ENCODE results near the gene CHD6.

The CHD6 gene

DNA sequence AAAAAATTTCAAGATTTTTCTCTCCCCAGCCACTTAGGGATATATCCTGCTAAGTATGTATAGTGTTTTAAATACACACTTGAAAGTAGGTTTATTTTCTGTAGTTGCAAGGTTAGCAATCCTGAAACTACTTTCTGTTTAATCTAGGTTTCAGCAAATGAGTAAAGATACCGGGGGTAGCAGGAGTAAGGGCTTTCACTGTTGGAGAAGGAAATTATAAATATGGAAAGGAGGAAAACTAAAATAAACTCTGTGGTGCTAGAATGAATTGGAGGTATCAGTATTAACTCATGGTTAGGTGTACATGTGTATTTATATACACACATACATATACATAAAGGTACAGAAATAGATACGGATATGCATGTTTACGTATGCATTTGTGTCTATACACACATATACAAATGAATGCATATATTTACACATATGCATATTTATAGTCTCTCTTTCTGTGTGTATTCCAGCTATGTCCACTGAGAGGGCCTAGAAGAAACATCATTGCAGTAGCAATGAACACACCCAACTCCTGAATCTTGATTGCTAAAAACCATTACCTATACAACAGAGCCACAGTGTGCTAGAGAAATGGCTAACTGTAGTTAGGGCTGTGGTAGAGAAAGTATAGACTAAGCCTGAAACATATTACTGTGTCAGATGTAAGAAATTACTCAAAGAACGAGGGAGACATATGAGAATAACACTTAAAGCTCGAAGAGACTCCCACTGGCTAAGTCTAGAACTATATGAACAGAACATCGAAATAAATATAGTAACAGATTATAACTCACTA is 155.6 kb downstream of the CHD6 start:
- DNase-seq, result no peak

DNA sequence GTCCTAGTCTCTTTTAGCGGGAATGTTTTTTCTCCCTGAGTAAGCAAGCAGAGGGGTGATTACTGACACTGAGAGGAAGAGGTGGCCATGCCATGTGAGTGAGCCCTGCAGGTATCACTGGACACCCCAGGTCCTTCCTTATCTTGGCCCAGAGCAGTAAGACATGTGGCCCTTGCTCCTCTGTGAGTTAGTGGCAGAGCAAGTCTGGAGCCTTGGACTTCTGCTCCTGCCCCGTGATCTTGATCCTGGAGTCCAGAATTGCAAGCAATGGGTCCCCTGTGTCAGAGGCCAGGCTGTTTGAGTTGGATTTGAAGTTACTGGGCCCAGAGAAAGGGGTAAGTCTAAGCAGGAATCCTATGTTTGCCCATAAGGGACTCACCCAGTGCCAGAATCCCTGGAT is 159.4 kb downstream of the CHD6 start:
- no peak for DNase-seq

DNA sequence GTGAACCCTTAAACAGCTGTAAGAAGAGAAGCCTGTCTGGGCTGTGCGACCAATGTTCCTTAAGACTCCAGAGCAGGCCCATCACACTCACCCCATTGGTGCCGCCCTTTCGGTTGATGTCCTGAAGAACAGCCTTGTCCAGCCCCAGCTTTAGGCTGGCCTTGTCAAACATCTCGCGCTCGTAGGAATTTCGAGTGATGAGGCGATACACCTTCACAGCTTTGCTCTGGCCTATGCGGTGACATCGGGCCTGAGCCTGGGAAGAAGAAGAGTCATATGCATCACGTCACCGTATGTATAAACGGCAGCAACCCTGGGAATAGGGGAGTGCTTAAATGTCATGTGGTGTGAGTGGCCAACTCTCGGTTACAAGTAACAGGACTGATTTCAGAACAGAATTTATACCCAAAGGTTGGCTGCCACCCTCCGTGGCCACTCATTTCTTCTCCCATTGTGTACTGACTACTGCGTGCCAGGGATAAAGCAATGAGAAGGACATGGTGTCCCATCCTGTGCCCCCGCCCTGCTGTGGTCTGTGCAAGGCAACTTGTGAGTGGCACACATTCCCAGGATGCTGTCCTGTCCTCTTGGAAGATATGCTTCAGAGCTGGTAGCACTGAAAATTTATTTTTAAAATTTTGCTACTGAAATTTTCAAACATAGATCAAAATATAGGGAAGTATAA is 160.9 kb downstream of the CHD6 start:
- no peak for DNase-seq

DNA sequence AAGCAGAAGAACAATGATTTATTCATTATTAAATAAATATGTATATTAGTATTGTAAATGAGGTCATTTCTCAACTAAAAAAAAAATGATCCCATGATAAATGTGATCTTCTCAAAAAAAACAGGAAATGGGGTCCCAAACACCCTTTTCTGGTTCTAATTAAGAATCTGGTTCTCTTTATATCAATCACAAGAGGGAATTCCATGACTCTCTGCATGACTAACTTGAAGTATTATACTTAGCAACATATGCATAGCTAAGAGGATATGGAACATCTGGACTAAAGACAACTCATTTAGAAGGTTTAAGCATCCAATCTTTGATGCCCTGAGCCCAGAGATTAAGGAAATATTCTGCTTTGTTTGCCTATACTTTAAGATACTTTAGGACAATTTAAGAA is 161.8 kb downstream of the CHD6 start:
- DNase-seq, result no peak

DNA sequence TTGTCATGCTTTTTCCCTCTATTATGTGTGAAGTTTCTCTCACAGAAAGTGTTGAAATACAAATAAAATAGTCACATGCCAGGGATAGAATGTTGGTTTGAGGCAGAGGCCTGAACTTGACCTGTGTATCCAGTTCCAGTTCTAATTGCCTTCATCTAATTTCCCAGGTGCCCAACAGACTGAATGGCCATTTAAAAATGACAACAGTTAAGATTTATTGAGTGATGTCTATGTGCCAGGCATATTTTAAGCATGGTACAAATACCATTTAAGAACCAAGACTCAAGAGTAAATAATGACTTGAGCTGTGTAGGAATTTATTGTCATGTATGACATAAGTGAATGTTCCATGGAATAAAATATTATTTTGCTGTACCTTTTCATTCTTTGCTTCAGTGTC is 163.9 kb downstream of the CHD6 start:
- DNase-seq, result no peak

DNA sequence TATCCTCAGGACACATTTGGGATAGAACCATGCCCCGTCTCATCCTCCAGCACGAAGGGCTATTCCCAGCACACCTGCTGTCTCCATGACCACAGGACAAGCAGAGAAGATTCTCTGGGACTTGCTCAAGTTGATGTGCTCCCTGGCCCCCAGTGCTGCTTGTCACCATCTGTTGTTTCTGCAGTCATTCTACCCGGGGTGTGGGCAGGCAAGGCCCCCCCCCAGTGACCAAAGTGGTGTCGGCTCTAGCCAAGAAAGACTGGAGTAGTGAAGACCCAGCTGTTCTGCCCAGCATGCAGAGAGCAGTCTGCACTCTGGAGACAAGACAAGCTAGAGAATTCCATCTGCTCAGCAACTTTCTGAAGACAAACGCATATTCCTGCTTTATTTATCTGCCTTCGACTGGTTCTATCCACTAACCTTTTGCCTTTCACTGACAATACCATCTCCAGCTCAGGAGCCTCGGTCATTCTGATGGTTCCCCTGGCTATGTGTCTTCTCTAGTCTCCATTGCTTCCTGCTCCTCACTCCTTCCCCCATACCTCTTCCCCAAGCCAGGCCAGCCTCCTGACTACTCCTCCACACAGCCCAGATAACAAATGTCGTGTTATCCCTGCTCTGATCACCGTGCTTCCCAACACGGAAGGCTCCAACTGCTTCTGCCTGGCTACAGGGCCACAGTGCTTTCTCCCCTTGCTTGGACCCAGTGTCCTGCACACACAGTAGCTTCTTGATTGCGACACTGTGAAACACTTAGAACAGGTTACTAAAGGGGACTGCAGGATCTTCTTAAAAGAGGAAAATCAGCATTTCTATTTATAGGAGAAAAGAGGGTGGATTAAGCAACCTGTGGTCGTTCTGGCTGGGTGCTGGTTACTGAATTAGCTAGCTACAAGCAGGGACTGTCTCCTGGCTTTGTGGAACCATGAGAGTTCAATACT is 164.9 kb downstream of the CHD6 start:
- peak in 1 of 14 donors; percentile 16 for DNase-seq

DNA sequence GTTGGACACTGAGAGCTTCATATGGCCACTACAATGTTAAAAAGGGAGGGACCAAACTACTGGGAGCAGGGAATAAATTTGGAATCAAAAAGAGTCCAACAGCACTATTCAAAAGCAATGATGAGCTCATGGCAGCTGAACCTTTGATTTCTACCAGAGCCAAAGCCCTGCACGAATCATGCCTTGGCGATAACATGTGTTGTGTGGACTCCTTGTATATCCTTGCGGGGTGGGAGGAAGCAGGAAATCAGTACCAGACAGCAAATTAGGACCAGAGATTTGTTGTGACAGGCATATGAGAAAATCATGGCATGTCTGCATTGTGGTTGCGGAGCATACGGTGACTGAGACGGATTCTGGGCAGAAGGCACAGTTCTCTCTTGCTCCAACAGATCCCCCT is 166.0 kb downstream of the CHD6 start:
- no peak for DNase-seq

DNA sequence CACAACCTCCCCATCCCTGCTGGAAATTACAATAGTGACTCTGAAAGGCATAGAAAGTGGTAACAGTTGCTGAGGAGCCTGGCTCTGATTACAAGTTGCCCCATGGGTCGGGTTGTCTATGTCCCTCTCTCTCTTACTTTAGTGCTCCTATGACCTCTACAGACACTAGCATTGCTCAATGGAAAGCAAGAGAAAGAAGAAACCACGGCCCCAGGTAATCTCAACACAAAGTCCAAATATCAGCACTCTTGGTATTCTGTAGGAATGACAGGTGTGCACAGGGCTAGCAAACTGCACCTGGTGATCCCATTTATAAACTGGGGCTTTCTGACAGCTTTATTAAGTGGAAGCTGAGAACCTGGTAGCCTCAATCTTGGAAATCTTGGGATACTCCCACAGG is 171.2 kb downstream of the CHD6 start:
- DNase-seq, result no peak

DNA sequence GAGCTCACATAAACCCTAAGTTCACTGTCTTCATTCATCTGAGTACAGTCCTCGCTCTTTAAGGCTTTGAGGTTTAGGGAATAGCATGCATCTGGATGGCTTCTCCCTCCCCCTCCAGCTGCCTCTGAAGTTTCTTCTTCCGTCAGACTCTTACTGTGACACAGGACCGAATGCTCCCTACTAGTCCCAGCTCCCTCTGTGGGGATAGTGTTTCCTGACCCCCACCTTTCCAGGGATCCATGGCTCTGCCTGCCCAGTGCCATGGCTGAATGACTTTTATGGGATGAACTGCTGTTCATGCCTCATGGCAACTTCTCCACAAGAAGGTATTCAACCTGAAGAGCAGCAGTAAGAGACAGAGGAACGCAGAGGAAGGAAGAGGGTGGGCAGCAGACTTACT is 171.7 kb downstream of the CHD6 start:
- DNase-seq, result no peak

DNA sequence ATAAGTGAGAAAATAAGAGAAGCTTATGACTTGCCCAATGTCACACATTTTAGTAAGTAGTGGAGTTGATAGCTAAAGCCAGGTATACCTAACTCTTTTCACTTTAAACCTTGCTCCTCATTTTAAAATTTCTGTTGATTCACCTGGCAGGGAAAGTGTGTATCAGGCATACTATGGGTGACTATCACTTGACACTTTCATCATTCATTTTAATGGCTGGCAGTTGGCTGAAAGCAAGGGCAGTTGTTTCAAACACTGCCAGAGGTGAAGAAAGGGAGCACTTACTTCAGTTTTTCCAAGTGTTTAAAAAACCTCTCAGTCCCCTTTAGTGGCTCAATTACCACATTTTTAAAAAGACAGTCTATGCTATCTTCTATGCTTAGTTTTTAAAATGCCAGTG is 173.4 kb downstream of the CHD6 start:
- no peak for DNase-seq

DNA sequence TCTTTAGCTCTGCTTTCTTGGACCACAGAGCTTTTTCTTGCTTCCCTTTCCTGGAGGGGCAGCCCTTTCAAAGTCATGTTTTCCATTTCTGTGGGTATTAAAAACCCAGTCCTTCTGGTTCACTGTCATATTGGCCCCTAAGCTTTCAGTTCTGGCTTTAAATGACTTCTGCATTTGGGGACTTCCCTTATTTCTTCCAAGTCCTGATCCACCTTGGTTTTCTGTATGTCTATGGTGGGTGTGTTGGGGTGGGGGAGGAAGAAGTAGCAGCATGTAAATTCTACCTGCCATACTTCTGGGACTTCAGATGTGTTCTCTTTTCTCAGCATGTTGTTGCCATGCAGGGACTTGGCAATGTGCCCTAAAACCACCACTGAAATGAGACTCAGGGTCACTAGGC is 174.5 kb downstream of the CHD6 start:
- no peak for DNase-seq

DNA sequence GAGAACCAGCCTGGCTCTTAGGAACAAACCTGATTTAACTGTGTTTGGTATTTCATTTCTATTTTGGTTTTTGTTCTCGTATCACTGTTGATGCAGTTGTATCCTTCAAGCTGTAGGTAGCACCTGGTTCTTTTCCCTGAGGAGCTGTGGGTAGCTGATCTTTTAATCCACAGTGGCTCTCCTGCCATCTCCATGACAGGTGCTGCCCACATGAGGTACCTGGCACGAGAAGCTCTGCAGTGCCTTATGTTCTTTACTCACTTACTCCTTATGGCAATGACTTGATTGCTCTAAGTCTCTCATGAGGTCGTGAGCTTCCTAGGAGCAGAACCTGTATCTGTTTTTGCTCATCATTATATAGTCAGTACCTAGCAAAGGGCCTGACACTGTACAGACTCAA is 177.3 kb downstream of the CHD6 start:
- DNase-seq, result peak in 1 of 14 donors; percentile 42

DNA sequence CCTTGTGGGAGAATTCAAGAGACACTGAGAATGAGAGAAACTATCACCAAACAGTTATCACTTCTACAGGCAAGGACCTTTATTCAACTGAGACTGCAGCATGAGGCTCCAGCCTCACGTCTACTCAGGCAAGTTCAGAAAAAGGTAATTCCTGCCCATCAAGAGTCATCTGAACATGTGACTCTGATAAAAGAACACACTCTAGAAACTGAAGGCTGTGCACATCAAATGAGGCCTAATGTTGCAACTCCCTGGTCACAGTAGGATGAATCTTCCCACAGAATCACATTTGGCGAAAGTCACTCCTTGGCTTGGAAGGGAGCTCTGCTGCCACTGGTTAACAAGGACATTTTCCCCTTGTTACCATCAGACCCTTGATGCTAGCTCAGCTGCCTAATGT is 180.3 kb downstream of the CHD6 start:
- DNase-seq, result no peak

DNA sequence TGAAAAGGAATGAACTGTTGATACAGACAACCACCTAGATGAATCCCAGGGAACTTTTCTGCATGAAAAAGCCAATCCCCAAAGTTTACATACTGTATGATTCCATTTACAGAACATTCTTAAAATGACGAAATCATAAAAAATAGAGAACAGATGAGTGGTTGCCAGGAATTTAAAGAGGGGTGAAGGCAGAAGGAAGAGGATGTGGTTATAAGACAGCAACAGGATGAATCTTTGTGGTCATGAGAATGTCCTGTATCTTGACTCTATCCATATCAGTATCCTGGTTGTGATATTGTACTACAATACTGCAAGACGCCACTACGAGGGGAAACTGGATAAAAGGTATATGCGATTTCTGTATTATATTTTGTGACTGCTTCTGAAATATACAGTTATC is 181.5 kb downstream of the CHD6 start:
- DNase-seq, result no peak

DNA sequence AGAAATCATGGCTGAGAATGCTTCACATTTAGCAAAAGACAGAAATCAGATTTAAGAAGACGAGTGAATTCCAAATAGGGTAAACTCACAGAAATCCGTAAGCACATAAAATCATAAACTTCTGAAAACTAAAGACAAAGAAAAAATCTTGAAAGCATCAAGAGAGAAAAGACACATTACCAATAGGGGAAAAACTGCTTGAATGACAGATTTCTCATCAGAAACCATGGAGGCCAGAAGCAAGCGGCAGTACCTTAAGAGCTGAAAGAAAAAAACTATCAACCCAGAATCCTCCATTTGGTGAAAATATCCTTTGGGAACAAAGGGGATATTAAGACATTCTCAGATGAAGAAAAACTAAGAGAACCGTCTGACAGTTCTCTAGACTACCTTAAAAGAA is 185.0 kb downstream of the CHD6 start:
- DNase-seq, result no peak

DNA sequence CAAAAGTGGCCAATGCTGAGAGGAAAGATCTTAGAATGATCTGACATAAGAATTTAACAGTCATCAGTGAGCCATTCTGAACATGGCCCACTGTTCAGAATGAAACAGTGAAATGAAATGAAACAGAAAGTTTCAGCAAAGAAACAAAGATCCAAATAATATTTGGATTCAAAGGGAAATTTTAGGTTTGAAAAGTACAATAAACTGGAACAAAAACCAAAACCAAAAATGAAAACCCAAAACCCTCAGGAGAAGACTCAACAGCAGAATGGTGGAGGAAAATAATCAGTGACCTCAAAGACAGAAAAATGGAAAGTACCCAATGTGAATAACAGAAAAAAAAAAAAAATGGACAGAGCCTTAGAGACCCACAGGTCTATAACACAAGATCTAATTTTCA is 185.4 kb downstream of the CHD6 start:
- DNase-seq, result no peak

DNA sequence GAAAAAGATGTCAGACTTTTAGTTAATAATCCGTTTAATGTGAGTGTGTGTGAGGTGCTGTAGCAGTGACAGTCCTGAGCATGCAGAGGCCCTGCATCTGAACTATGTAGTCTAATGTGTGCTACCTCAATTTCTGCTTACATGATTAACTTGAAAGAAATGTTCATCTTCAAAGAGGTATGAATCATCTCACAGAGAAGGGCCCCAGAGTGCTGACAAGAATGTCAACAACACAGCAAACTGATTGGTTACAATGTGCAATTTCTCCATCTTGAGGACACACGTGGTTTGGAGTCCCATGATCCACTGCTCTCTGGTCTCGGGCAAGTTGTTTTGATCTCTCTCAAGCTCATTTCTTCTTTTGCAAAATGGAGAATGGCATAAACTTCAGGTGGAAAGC is 189.9 kb downstream of the CHD6 start:
- DNase-seq, result no peak

DNA sequence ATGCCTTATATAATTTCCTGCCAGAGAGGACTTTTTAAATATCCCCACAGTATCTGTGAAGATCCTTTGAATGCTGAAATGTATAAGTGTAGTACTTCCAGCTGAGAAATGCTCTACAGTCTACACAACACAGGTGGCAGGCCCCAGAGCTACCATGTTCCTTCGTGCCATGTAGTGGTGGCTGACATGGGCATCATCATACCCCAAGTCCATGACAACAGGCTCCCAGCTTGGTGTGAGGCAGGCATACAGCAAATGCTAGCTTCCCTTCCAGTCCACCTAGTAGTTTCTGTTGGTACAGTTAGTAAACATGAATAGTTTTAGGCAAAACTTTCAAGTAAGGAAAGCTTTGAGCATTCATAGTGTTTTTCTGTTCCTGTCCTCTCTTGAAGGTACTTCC is 190.3 kb downstream of the CHD6 start:
- DNase-seq, result no peak

DNA sequence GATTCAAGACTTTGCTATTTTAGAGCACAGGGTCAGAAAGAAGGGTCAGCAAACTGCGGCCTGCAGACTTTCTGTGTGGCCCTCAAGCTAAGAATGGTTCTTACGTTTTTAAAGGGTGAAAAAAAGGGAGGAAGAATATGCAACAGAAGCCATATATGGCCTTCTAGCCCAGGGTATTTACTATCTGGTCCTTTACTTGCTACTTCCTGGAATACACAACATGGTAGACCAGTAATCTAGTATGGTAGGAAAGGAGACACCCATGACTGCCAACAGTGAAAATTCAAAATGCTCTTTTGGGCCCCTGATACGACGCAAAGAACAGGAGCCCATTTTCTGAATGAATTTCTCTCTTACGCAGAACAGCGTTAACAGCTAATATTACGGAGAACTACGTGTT is 191.2 kb downstream of the CHD6 start:
- DNase-seq, result no peak

DNA sequence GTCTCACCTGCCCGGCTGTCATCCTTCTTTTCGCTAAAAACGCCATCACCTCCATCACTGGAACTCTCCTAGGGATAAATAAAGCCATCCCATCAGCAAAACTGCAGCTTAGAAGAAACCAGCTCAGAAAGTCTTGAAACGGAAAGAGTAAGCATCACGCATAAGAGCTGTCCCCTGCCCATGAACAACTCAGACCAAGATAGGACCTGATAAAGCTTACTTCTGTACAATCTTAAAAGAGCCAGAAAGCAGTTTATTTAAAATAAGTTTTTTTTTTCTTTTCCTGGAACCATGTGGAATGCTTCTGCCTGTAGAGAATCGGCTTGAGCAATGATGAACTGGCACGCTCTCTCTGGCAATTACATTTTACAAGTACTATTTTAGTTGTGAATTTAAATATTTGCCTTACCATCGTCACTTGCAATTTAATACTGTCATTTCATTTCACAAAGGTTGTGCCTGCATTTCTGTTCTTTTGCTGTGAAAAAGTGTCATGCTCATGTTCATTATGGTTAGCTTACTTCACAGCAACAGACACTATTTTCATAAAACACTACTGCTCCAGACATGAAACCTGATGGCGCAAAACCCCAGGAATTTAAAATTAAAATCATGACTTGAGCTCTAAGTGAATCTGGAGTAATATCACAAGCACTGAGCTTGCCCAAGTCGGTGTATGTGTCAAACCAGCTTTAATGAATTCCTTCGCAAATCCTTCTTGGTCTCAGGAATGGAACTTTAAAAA is 191.9 kb downstream of the CHD6 start:
- no peak for DNase-seq

DNA sequence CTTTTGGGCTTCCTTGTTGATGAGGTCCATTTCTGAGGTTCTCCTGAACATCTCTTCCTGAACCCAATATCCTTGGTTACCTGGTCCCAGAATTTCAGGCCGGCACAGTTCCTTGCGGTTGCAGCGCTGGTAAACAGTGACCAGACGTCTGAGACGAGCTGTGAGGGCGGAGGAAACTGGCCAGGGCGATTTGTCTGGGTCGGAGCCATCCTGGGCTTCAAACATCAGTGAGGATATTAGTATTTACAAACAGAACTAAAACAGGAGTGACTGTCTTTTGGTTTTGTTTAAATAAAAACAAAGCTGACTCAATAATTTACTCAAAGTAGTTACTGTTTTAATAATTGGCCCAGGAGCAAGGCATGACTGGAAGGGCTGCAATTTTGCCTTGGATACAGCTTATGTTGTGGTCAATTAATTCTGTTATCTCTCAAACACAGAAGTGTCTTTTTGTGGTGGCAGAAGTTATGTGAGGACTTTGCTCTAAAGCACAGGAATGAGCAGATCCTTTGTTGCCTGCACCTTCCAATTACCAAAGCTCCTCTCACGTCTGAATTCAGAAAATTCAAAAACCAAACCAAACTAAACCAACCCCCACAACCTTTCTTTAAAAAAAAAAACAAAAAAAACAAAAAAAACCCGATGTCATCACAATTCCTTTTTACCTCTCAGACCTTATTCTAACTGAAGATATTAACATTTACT is 192.8 kb downstream of the CHD6 start:
- DNase-seq, result no peak

DNA sequence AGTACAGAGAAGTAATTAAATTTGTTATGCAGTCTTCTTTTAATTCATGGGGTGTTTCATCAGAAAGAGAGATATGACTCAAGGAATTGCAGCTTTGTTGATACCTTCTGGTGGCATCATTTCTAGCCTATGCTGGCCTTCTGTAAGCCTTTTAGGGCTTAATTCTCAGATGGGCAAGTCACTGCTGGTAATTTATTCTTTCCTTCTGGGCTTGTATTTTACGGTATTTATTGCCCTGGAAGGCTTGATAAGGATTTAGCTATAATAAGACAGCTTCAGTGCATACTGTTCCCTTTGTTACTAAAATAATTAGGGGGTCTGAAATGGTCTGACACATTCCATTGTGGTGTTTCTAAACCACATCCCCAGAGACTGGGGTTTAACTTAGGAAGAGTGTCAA is 193.6 kb downstream of the CHD6 start:
- DNase-seq, result no peak
